Lower lobe of right lung (tissue), 2 donors: ENCODE results near the gene NKD2. TPM values are rescaled to one million over a fixed set of nuclear protein-coding genes. Genes with fewer than 3 reads are reported as not detected.
A peak's percentile ranks its signal among the peaks of the same experiment; 100 is the strongest.

Source experiments
- ATAC-seq, 2 donors: fragments of 200-7000 bp; cut with Tn5 transposase; one replicate each; pipeline ENCODE4 v1.9.1; 2020 to 2022; ENCODE audit warnings: mild to moderate bottlenecking in 2 of 2, moderate library complexity in 2 of 2
- DNase-seq: peaks from one replicate; pipeline ENCODE4 v3.0.0-alpha.2; 2020
- H3K27ac ChIP-seq: fragments of 200-600 bp; one replicate; pipeline ENCODE4 v1.8.0; 2022
- H3K27me3 ChIP-seq: fragments of 200-600 bp; one replicate; pipeline ENCODE4 v1.8.0; 2022; ENCODE audit warnings: low read depth
- H3K36me3 ChIP-seq: fragments of 200-600 bp; one replicate; pipeline ENCODE4 v1.8.0; 2022; ENCODE audit warnings: mild to moderate bottlenecking
- H3K4me1 ChIP-seq: fragments of 200-600 bp; one replicate; pipeline ENCODE4 v1.8.0; 2022
- H3K4me3 ChIP-seq: fragments of 200-600 bp; one replicate; pipeline ENCODE4 v1.8.0; 2022; ENCODE audit warnings: mild to moderate bottlenecking
- H3K9me3 ChIP-seq: fragments of 200-600 bp; one replicate; pipeline ENCODE4 v1.8.0; 2022
- intact Hi-C: fragments of 100-400 bp; cut with DNase I; formaldehyde crosslinking; loops from one replicate; pipeline ENCODE4 v1.11.0; 2022
- total RNA-seq: library from RNA; stranded (reverse); fragmentation: NEBNext Ultra II Directional; extraction: Animal tissue kit (Norgen Biotek cat#: 25700); gene quantifications from one replicate; pipeline ENCODE4 v1.2.1, GENCODE V29; 2021
- TF ChIP-seq, protein P1 (sequence below): fragments of 200-600 bp; IDR thresholded peaks from one replicate; pipeline ENCODE4 v1.8.0; 2022; ENCODE audit warnings: antibody characterized with exemption, mild to moderate bottlenecking
- donor health status: DM: no; HTN: yes; CAD: no; lungs with severe emphysema.

NKD2 gene
- total RNA-seq, 1 donor from 2014 or later = 24.1 TPM

DNA sequence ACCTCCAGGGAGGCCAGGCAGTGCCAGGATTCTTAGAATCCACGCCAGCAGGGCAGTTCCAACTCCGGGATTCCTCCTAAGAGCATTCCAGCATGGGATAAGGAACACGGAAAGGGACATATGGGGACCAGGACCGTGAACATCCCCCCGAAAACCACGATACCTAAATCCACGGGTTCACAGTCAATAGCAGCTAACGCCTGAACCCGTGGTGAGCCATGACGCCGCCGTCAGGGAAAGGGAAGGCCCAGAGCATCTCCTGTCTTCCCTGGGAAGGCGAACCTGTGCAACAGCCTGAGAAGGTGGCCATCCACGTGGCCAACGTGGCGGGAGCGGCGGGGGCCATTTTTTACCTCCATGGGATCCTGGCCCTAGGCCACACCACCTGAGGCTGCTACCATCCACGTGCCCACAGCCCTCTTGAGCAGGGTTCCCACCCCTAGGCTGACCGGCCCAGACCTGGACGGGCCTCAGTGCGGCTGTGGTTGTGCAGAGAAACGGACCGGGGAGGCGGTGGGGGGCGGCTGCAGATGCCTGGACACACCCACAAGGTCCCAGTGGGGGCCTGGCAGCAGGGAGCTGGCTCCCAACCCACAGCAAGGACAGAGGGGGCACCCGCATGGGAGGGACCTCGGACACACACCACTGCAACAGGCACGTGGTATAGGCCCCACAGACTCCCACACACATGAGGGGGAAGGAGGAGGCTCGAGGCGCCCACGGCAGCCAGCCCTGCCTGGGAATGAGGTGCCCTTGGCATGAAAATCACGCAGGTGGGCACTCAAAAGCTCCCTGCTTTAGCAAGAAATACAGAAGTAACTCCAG, 60.5 kb downstream of the NKD2 start:
- TF ChIP-seq, protein P1, sequence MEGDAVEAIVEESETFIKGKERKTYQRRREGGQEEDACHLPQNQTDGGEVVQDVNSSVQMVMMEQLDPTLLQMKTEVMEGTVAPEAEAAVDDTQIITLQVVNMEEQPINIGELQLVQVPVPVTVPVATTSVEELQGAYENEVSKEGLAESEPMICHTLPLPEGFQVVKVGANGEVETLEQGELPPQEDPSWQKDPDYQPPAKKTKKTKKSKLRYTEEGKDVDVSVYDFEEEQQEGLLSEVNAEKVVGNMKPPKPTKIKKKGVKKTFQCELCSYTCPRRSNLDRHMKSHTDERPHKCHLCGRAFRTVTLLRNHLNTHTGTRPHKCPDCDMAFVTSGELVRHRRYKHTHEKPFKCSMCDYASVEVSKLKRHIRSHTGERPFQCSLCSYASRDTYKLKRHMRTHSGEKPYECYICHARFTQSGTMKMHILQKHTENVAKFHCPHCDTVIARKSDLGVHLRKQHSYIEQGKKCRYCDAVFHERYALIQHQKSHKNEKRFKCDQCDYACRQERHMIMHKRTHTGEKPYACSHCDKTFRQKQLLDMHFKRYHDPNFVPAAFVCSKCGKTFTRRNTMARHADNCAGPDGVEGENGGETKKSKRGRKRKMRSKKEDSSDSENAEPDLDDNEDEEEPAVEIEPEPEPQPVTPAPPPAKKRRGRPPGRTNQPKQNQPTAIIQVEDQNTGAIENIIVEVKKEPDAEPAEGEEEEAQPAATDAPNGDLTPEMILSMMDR = no peak
- DNase-seq (no peak), ATAC-seq (peak in 1 of 2 donors; percentile 12)
- intact Hi-C loops = no loop called here
- H3K4me3 ChIP-seq = no peak overlapping the region
- H3K9me3 ChIP-seq = no peaks in the 10 kb centered on the region
- H3K36me3 ChIP-seq = peaks cover 50% of the 10 kb centered on the region
- H3K27ac ChIP-seq = no peak overlapping the region
- H3K4me1 ChIP-seq = no peaks in the 10 kb centered on the region
- H3K27me3 ChIP-seq = no peaks in the 10 kb centered on the region

DNA sequence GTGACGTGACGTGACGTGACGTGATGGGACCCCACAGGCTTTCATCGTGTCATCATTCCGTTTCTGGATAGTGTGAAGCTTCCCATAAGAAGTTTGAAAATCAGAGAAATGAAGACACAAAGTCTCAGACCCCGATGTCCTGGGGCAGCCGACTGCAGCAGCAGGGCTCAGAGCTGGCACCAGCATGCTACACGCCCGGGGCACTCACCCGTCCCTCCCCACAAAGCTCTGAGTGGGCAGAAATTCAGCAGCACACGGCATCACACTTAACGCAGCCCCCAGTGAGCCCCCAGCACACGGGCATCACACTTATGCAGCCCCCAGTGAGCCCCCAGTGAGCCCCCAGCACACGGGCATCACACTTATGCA, 61.1 kb downstream of the NKD2 start:
- peaks cover 53% of the 10 kb centered on the region for H3K36me3 ChIP-seq
- H3K27me3 ChIP-seq = no peaks in the 10 kb centered on the region
- no peak for DNase-seq
- TF ChIP-seq, protein P1 = no peak
- no peak overlapping the region for H3K4me3 ChIP-seq
- H3K4me1 ChIP-seq = no peaks in the 10 kb centered on the region
- intact Hi-C loops = no loop called here
- ATAC-seq = no peak
- H3K27ac ChIP-seq = no peak overlapping the region
- H3K9me3 ChIP-seq = no peaks in the 10 kb centered on the region

DNA sequence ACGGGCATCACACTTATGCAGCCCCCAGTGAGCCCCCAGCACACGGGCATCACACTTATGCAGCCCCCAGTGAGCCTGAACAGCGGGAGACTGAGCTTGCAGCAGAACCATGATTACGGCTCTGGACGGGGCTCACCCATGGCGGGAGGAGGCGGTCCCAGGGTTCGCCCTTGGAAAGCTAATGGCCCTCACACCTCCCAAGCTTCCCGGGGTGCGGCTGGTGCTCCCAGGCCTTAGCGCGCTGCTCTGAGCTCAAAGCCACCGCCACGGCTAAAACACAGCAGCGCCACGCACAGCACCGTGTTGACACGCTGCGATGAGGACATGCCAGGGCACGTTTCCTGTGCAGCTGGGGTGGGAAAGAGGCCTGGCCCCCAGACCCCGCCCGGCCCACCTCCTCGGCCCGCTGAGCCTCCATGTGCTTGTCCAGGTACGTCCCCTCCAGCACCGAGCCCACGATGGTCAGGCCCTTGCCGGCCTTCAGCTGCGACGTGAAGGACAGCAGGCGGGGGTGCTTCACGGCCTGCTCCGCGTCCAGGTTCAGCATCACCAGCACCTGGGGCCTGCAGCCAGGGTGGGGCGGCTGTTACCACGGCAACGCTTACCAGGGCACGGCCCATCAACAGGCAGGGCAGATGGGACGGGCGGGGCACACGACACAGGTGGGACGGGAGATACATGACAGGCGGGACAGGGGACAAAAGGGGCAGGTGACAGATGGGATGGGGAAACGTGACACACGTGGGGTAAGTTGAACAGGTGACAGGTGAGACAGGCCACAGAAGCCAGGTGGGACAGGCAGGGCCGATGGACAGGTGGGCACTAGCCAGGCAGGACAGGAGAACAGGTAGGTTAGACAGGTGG, 64.9 kb downstream of the NKD2 start:
- no peaks in the 10 kb centered on the region for H3K4me1 ChIP-seq
- no peak overlapping the region for H3K27ac ChIP-seq
- H3K36me3 ChIP-seq = peaks cover 65% of the 10 kb centered on the region
- no peak for ATAC-seq
- TF ChIP-seq, protein P1 = no peak
- no peak for DNase-seq
- H3K4me3 ChIP-seq = no peak overlapping the region
- H3K9me3 ChIP-seq = no peaks in the 10 kb centered on the region
- H3K27me3 ChIP-seq = no peaks in the 10 kb centered on the region
- intact Hi-C loops = no loop called here

DNA sequence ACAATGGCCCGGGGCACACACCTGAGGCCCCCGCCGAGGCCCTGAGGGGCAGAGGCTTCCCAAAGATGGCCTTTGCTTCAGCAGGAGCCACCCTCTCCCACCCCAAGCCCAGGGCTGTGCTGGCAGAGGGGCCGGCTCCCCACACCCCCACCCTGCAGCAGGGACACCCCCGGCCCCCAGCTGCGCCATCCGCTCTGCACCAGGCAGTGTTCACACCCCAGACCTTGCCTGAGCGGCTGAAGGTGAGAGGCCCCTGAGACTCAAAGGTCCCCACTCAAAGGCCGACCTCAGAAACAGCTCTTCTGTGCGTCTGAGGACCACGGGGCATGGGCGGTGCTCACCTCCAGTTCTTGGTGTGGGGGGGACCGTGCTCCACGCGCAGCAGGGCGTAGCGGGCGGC, 65.6 kb downstream of the NKD2 start:
- no peaks in the 10 kb centered on the region for H3K27me3 ChIP-seq
- DNase-seq (no peak), ATAC-seq (peak; percentile 3 to 36)
- intact Hi-C loops = no loop called here
- no peaks in the 10 kb centered on the region for H3K4me1 ChIP-seq
- H3K9me3 ChIP-seq = no peaks in the 10 kb centered on the region
- H3K36me3 ChIP-seq = peaks cover 65% of the 10 kb centered on the region
- H3K27ac ChIP-seq = no peak overlapping the region
- no peak overlapping the region for H3K4me3 ChIP-seq
- TF ChIP-seq, protein P1 = no peak

DNA sequence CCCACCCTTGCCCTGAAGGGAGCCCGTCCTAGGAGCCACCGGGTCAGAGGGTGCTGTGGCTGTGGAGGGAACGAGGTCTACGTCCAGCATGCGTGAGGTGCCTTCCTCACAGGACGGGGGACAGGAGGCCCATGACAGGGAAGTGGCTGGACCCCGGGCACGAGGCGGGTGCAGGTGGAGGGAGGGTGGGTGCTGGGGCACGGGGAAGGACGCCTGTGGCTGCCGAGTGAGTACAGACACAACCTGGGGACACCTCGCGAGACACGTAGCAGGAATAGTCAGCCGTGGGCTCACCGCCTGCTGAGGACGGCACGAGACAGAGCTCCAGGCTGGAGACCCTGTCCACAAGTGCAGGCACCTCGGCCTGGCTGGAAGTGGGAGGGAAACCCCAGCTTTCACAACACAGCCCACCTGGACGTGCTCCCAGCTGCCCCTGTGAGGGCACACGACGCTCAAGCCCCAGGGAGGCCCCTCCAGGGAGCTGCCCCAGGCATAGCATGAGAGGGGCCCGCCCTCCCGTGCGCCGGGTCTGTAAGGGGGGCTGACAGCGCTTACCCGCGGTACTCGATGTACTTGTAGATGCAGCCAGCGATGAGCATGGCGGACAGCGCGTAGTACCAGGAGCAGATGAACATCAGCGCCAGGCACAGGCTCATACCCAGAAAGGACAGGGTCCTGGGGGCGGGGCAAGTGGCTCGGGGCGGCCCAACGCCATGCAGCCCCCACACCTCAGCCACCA, 66.4 kb downstream of the NKD2 start:
- no peak overlapping the region for H3K27ac ChIP-seq
- no peaks in the 10 kb centered on the region for H3K9me3 ChIP-seq
- no peak overlapping the region for H3K4me3 ChIP-seq
- TF ChIP-seq, protein P1 = no peak
- peak; percentile 11 to 32 for ATAC-seq
- no peak for DNase-seq
- H3K36me3 ChIP-seq = peaks cover 63% of the 10 kb centered on the region
- intact Hi-C loops = no loop called here
- H3K27me3 ChIP-seq = no peaks in the 10 kb centered on the region
- H3K4me1 ChIP-seq = no peaks in the 10 kb centered on the region
